Activated CD8-positive, alpha-beta memory T cell treated with anti-CD3 and anti-CD28 coated beads, Interleukin-2, amount 10 ng/mL, durations not matched to agents 7 days and 5 days (primary cell): ENCODE measurements around the gene AGBL4. TPM values are rescaled to one million over a fixed set of nuclear protein-coding genes. Genes with fewer than 3 reads are reported as not detected.

ENCODE experiments used
- ATAC-seq: fragments of 150-1000 bp; cut with Tn5 transposase; one replicate; pipeline ENCODE4 v1.10.0; 2021; ENCODE audit warnings: moderate library complexity
- CTCF ChIA-PET: fragments of 350-600 bp; sonication (Branson Sonifier 250); formaldehyde crosslinking; loops from one replicate; lab custom pipeline; 2021; ENCODE audit warnings: antibody characterized with exemption; lab: Charles Lee
- DNase-seq: peaks from one replicate; pipeline ENCODE4 v3.0.0-alpha.2; 2020
- H3K27ac Mint-ChIP-seq: one replicate; pipeline ENCODE4 v1.8.0; 2021; ENCODE audit warnings: mild to moderate bottlenecking, mixed read lengths
- H3K27me3 Mint-ChIP-seq: one replicate; pipeline ENCODE4 v1.8.0; 2021; ENCODE audit warnings: mixed read lengths
- H3K36me3 Mint-ChIP-seq: one replicate; pipeline ENCODE4 v1.8.0; 2021; ENCODE audit warnings: mild to moderate bottlenecking, mixed read lengths
- H3K4me1 Mint-ChIP-seq: one replicate; pipeline ENCODE4 v1.8.0; 2021; ENCODE audit warnings: mixed read lengths
- H3K4me3 Mint-ChIP-seq: one replicate; pipeline ENCODE4 v1.8.0; 2021; ENCODE audit warnings: mild to moderate bottlenecking, moderate library complexity, mixed read lengths
- H3K9me3 Mint-ChIP-seq: one replicate; pipeline ENCODE4 v1.8.0; 2022; ENCODE audit warnings: low read depth, mixed read lengths
- total RNA-seq, 2 experiments: library from RNA; stranded (reverse); gene quantifications; one replicate each; pipeline ENCODE4 v1.2.3, GENCODE V29; 2021

The AGBL4 gene
- total RNA-seq, 2 experiments from 2014 or later, result not detected

DNA sequence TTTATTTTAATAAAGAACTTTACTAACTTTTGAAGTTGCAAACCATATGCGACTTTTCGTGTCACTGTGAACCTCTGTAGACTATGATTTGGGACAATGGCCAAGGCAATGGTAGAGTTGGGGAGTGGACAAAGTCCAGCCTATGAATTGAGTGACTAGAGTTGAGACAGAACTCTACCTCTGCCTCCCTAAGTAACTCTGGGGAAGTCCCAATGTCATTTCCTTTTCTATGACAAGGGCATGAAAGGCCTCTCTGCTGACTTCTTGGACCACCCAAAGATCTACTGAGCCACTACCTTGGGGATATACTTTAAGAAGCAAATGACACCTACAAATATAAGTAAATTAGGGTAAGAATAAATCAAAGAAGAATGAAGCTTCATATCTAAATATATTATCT lies 1266.4 kb downstream of the AGBL4 start:
- H3K4me3 Mint-ChIP-seq, result no peak overlapping the region
- H3K27ac Mint-ChIP-seq, result no peak overlapping the region
- no peak for DNase-seq
- no peaks in the 10 kb centered on the region for H3K4me1 Mint-ChIP-seq
- H3K9me3 Mint-ChIP-seq, result no peaks in the 10 kb centered on the region
- no peaks in the 10 kb centered on the region for H3K36me3 Mint-ChIP-seq
- H3K27me3 Mint-ChIP-seq, result no peaks in the 10 kb centered on the region
- CTCF ChIA-PET, result no interaction called here
- no peak for ATAC-seq

DNA sequence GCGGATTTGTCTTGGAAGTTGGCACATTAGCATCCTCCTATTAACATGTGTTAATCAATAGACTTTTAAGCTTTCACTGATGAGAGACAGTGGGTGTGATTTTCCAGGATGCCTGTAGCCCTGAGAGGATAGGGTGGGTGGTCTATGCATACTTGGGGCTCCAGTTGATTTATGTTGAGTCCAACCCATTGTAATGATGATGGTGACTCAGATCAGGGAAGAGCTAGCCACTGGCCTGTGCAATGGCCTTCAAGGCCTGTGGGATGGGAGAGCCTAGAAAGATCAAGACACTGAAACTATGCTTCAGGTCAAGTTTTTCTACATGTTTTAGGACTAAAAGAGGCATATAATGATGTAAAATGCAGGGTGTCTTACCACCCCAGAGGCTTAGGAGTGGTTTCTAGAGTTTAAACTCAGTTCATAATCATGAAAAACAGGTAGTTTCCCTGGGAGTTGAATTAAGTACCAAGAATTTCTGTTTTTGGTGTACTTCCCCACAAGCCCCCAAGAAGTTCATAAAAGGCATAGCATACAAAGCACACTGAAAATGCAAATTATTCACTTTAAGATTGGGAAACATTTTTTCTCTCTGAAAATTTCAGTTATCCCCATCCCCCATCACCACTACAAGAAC lies 1267.0 kb downstream of the AGBL4 start:
- H3K36me3 Mint-ChIP-seq, result no peaks in the 10 kb centered on the region
- H3K4me1 Mint-ChIP-seq, result no peaks in the 10 kb centered on the region
- DNase-seq (no peak), ATAC-seq (no peak)
- H3K9me3 Mint-ChIP-seq, result no peaks in the 10 kb centered on the region
- H3K27ac Mint-ChIP-seq, result no peak overlapping the region
- H3K4me3 Mint-ChIP-seq, result no peak overlapping the region
- CTCF ChIA-PET, result no interaction called here
- H3K27me3 Mint-ChIP-seq, result no peaks in the 10 kb centered on the region

DNA sequence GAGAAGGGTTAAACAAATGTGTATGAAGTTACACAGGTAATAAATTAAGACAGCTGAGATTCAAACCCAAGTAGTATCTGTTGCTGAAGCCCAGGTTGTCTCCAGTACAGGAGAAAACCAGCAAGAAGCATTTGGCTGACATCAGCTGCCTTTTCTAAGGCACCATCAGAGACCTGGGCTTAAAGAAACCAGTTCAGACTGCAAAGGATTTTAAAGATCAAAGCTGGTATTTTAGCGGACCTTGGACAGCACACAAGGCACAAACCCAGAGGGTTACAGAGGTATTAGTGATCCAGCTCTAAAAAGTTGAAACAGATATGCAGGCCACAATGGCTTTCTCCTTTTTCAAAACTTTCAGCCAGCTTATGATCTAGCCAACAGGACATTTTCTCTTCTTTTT lies 1270.5 kb downstream of the AGBL4 start:
- ATAC-seq, result no peak
- CTCF ChIA-PET, result no interaction called here
- DNase-seq, result no peak
- Mint-ChIP-seq H3K9me3 (no peaks in the 10 kb centered on the region), H3K27ac (no peak overlapping the region), H3K4me3 (no peak overlapping the region), H3K4me1 (no peaks in the 10 kb centered on the region), H3K36me3 (no peaks in the 10 kb centered on the region), H3K27me3 (no peaks in the 10 kb centered on the region)

DNA sequence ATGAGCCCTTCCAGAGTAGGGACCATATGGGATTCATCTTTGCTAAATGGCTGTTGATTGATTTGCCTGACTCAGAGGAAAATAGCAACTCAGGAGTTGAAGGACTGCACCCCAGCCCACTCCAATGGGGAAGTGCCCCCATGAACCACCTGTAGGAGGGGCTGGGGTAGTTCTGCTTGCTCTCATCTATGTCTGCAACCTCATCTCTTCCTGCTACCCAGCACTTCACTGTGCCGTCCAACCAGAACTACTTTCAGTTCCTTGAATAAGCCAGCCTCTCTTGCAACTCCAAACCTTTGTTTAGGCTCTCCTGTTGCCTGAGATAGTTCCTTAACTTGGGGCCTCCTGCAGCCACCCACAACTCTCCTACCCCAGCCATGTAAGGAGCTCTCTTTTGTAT lies 1273.6 kb downstream of the AGBL4 start:
- H3K36me3 Mint-ChIP-seq, result no peaks in the 10 kb centered on the region
- no peak for DNase-seq
- H3K4me1 Mint-ChIP-seq, result no peaks in the 10 kb centered on the region
- H3K4me3 Mint-ChIP-seq, result no peak overlapping the region
- no peaks in the 10 kb centered on the region for H3K9me3 Mint-ChIP-seq
- ATAC-seq, result no peak
- CTCF ChIA-PET, result no interaction called here
- H3K27me3 Mint-ChIP-seq, result no peaks in the 10 kb centered on the region
- H3K27ac Mint-ChIP-seq, result no peak overlapping the region

DNA sequence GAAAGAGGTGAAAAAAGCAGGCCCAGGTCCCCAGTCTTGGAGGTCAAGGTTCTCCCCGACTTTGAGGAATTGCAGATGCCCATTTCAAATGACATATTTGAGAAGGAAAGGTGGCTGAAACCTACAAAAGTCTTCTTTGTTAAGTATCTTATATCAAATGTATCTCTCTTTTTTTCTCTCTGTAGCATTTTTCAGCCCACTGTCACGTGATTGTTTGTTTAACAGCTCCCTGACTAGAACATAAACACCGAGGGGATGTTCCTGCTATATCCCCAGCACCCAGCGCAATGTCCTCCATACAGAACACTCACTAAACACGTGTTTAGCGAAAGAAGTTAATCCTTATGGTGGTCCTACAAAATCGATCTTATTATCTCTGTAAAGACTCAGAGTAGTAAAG lies 1274.7 kb downstream of the AGBL4 start:
- no peaks in the 10 kb centered on the region for H3K4me1 Mint-ChIP-seq
- no peak for ATAC-seq
- H3K4me3 Mint-ChIP-seq, result no peak overlapping the region
- DNase-seq, result no peak
- CTCF ChIA-PET, result no interaction called here
- H3K27me3 Mint-ChIP-seq, result no peaks in the 10 kb centered on the region
- H3K36me3 Mint-ChIP-seq, result no peaks in the 10 kb centered on the region
- H3K9me3 Mint-ChIP-seq, result no peaks in the 10 kb centered on the region
- no peak overlapping the region for H3K27ac Mint-ChIP-seq

DNA sequence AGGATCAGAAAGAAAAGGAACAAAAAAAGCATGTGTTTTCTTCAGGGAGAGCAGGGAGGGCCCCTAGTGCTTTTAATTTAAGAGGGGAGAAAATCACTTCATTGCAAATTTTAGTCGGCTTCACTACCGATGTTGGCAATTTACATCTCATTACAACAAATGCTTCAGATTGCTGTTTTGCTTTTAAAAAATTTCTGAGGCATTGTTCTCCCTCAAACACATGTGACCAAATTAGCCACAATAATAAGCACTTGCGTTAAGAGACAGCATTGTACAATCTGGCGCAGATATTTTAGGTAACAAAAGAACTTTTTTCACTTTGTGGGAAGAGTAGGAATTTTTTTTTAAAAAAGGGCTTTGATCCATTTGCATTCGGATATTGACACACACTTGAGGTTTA lies 1276.8 kb downstream of the AGBL4 start:
- CTCF ChIA-PET, result no interaction called here
- H3K9me3 Mint-ChIP-seq, result no peaks in the 10 kb centered on the region
- H3K4me1 Mint-ChIP-seq, result no peaks in the 10 kb centered on the region
- DNase-seq (no peak), ATAC-seq (no peak)
- no peak overlapping the region for H3K27ac Mint-ChIP-seq
- no peaks in the 10 kb centered on the region for H3K36me3 Mint-ChIP-seq
- H3K4me3 Mint-ChIP-seq, result no peak overlapping the region
- H3K27me3 Mint-ChIP-seq, result no peaks in the 10 kb centered on the region

DNA sequence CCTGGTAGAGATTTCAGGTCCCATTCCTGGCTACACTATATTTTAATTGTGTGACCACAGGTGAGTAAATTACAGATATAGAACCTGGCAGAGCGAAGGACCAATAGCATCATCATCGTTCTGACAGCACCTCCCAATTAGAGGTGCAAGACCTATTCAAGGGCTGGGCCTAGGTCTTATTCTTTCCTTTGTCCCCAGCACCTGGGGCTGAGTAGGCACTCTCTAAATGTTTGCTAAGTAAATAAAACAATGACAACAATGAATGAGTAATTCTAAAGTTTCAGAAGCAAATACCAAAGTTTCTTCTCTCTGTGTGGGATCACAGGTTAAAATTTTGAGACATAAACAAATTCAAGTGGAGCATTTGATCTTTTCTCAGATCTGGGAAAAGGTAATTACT lies 1279.7 kb downstream of the AGBL4 start:
- Mint-ChIP-seq H3K27me3 (no peaks in the 10 kb centered on the region), H3K4me1 (no peaks in the 10 kb centered on the region), H3K36me3 (no peaks in the 10 kb centered on the region), H3K27ac (no peak overlapping the region), H3K4me3 (no peak overlapping the region), H3K9me3 (no peaks in the 10 kb centered on the region)
- CTCF ChIA-PET, result no interaction called here
- no peak for ATAC-seq
- DNase-seq, result no peak

DNA sequence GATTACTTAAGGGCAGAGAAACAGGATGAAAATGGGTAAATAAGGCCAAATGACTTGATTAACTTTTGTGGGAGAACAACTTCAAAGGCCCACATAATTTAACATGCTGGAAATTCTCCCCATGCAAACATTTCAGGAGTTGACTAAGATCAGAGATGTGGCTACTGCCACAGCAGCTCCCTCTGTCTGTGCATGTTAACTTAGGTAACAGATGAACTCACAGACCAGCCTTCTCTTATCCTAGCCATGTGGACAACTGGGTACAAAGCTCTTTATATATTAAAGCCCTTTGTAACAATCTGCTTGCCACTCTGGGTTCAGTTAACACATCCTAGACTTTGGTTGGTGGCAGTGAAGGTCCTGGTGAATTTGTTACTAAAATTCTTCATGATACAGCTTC lies 1280.3 kb downstream of the AGBL4 start:
- no peaks in the 10 kb centered on the region for H3K27me3 Mint-ChIP-seq
- H3K4me3 Mint-ChIP-seq, result no peak overlapping the region
- H3K9me3 Mint-ChIP-seq, result no peaks in the 10 kb centered on the region
- no peak overlapping the region for H3K27ac Mint-ChIP-seq
- no peak for ATAC-seq
- H3K36me3 Mint-ChIP-seq, result no peaks in the 10 kb centered on the region
- H3K4me1 Mint-ChIP-seq, result no peaks in the 10 kb centered on the region
- no peak for DNase-seq
- CTCF ChIA-PET, result no interaction called here

DNA sequence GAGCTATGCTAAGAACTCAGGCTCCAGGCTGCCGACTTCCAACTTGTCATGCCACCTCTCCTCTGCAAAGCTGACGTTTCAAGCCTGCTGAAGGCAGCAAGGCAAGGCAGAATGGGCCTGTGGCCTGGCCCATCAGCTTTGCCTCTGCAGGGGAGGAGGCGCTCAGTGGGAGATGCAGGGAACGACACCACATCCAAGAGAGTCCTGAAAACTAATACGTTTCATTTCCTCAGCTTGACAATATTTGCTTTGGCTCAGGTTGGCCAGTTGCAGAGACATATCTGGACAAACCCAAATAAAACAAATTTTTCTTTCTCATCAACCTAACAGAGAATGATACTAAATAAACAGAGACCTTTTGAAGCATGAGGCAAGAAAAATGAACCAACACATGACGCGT lies 1282.4 kb downstream of the AGBL4 start:
- CTCF ChIA-PET, result no interaction called here
- H3K27me3 Mint-ChIP-seq, result no peaks in the 10 kb centered on the region
- no peaks in the 10 kb centered on the region for H3K36me3 Mint-ChIP-seq
- DNase-seq (no peak), ATAC-seq (no peak)
- H3K4me3 Mint-ChIP-seq, result no peak overlapping the region
- H3K9me3 Mint-ChIP-seq, result no peaks in the 10 kb centered on the region
- no peak overlapping the region for H3K27ac Mint-ChIP-seq
- no peaks in the 10 kb centered on the region for H3K4me1 Mint-ChIP-seq

DNA sequence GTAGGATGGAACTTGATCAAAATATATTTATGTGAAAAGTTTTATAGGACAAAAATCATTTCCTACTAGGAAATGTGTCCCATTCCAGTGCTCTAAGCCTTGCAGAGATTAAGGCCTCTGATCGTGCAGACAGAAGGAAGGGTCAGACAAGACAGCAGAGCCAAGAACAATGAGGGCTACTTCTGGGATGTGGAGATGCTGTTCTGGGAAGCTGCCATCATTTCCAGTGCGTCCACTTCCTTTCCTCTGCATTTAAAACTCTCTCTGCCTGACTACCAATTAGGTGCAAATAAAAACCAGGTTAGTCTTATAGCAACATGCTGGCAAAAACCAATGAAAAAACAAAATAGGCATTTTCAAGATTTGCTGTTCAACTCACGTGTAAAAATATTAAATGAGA lies 1283.1 kb downstream of the AGBL4 start:
- Mint-ChIP-seq H3K4me1 (no peaks in the 10 kb centered on the region), H3K9me3 (no peaks in the 10 kb centered on the region), H3K36me3 (no peaks in the 10 kb centered on the region), H3K4me3 (no peak overlapping the region), H3K27me3 (no peaks in the 10 kb centered on the region), H3K27ac (no peak overlapping the region)
- CTCF ChIA-PET, result no interaction called here
- DNase-seq (no peak), ATAC-seq (no peak)

DNA sequence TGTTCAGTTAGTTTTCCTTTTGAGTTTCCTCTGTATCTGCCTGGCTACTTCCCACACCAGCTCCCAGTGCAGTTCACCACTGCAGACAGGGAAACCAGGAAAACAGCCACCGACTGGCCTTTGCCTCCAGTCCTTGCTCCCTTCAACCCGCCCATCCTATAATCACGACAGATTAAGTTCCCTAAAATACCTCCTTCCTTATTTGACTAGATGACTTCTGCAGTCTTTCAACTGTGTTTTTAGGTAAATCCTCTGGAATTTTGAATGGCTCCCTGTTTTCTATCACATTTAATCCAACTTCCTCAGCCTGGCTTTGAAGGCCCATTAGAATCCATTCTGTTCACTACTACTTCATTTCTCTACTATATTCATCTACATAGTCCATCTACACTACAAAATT lies 1284.7 kb downstream of the AGBL4 start:
- no peaks in the 10 kb centered on the region for H3K36me3 Mint-ChIP-seq
- CTCF ChIA-PET, result no interaction called here
- no peak overlapping the region for H3K4me3 Mint-ChIP-seq
- no peaks in the 10 kb centered on the region for H3K27me3 Mint-ChIP-seq
- no peak overlapping the region for H3K27ac Mint-ChIP-seq
- H3K4me1 Mint-ChIP-seq, result no peaks in the 10 kb centered on the region
- no peak for ATAC-seq
- no peaks in the 10 kb centered on the region for H3K9me3 Mint-ChIP-seq
- no peak for DNase-seq

DNA sequence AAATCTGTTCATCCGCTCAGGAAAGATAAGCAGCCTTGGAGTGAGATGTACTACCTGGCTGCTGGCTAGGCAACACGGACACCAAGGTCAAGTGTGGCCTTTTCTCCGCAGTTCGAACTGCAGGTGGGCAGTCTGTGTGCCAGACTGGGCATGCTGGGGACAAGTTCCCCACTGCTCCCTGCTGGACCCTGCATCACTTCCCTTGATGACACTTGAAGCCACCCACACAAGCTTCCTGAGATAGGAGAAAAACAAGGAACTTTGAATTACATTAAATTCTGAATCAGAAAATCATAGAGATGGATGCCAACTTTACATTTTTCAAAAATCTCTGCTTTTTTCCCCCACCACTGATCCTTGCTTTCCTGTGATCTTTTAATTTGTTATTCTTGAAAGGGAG lies 1285.4 kb downstream of the AGBL4 start:
- CTCF ChIA-PET, result no interaction called here
- no peak for ATAC-seq

DNA sequence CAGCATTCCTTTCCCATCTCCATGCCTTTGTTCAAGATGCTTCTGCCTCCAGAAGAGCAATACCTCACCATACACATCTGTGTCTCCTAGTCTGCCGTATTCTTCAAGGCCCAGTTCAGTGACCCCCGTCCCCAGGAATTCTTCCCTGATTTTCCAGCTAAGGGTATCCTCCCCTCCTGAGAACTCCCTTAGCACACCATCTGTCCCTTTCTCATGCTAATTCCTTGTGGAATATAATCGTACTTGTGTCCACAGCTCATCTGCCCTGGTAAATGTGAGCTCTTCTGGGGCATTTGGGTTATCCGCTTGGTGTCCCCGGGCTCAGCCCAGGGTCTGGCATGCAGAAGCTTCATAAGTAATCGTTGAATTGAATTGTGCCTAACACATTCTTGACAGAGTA lies 1288.0 kb downstream of the AGBL4 start:
- no peak overlapping the region for H3K27ac Mint-ChIP-seq
- ATAC-seq, result no peak
- no peaks in the 10 kb centered on the region for H3K36me3 Mint-ChIP-seq
- CTCF ChIA-PET, result no interaction called here
- no peaks in the 10 kb centered on the region for H3K9me3 Mint-ChIP-seq
- H3K27me3 Mint-ChIP-seq, result no peaks in the 10 kb centered on the region
- H3K4me3 Mint-ChIP-seq, result no peak overlapping the region
- DNase-seq, result no peak
- no peaks in the 10 kb centered on the region for H3K4me1 Mint-ChIP-seq

More for the DNA sequence above, 1285.4 kb downstream of the AGBL4 start:
- no peaks in the 10 kb centered on the region for H3K36me3 Mint-ChIP-seq
- no peak overlapping the region for H3K4me3 Mint-ChIP-seq
- no peaks in the 10 kb centered on the region for H3K9me3 Mint-ChIP-seq
- no peak overlapping the region for H3K27ac Mint-ChIP-seq
- no peaks in the 10 kb centered on the region for H3K4me1 Mint-ChIP-seq
- DNase-seq, result no peak
- H3K27me3 Mint-ChIP-seq, result no peaks in the 10 kb centered on the region

DNA sequence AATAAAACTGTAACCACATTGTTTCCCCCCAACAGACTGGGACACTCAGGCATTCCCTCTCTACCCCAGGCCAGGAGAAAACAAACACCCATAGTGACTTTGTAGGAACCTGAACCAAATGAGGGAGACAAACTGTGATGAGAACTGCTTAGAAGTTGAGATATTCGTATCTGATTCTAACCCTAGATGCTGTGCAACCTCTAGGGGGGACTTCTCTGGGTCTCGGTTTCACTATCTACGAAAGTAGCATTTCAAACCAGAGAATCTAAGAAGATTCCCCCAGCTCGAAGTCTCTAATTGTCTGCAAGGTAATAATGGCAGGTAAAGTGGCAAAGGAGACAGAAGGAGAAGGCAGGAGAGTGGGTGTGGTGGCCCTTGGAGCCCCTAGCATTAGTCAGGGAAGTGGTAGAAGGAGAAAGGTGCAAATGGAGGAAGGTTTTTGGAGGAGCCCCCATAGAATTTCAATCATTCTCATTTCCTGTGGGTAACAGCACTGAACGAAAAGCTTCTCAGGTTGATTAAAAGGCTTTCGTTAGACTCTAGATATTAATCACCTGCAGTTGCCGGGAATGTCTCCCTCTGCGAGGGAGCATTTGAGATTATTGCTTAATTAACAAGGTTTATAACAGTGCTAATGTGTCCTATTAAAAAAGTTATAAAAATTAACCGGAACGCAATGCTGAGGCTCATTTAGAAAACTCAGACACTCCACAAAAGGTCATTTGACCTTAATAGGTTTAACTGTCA lies 1293.4 kb downstream of the AGBL4 start:
- DNase-seq, result no peak
- CTCF ChIA-PET, result no interaction called here
- H3K27me3 Mint-ChIP-seq, result no peaks in the 10 kb centered on the region
- no peak overlapping the region for H3K27ac Mint-ChIP-seq
- H3K36me3 Mint-ChIP-seq, result no peaks in the 10 kb centered on the region
- ATAC-seq, result no peak
- no peak overlapping the region for H3K4me3 Mint-ChIP-seq
- no peaks in the 10 kb centered on the region for H3K9me3 Mint-ChIP-seq
- peaks cover 8% of the 10 kb centered on the region for H3K4me1 Mint-ChIP-seq
